DMS79 (cell line): Measurements from ENCODE around the gene TBRG4.
"Not testable (repeated sequence)": the region's sequence is repeated elsewhere in the genome, so short reads cannot be mapped to it uniquely, and the experiment has no call there.

Experiments used
- DNase-seq: peaks from one replicate; lab custom pipeline; 2025; lab: John Stamatoyannopoulos, UW

TBRG4 gene

GRCh38 chr7:45111298-45112223 is at the start of gene TBRG4:
TSS of gene TBRG4 (minus strand) at chr7:45111697. CDS start at chr7:45109237, 2,460 bp downstream.
- peak; percentile 97 for DNase-seq

- DNase-seq: no peak
These were observed 49.6 kb upstream of the TBRG4 start for GRCh38 chr7:45161138-45161537.

GRCh38 chr7:45160417-45160881 is 49.0 kb upstream of the TBRG4 start:
- no peak for DNase-seq

GRCh38 chr7:45159296-45159695 is 47.8 kb upstream of the TBRG4 start:
- DNase-seq: no peak

GRCh38 chr7:45158471-45158870 is 47.0 kb upstream of the TBRG4 start:
- no peak for DNase-seq

GRCh38 chr7:45157653-45158401 is 46.3 kb upstream of the TBRG4 start, which contains the start of gene RAMP3:
TSS of gene RAMP3 (plus strand) at chr7:45157791. CDS start at chr7:45157829, 38 bp downstream.
- no peak for DNase-seq

GRCh38 chr7:45157286-45157652 is 45.8 kb upstream of the TBRG4 start:
- DNase-seq: no peak

- no peak for DNase-seq
These were observed 45.2 kb upstream of the TBRG4 start for GRCh38 chr7:45156516-45157272.

GRCh38 chr7:45155941-45156340 is 44.4 kb upstream of the TBRG4 start:
- DNase-seq: no peak

GRCh38 chr7:45155357-45155900 is 43.9 kb upstream of the TBRG4 start:
- DNase-seq: no peak

GRCh38 chr7:45153861-45154260 is 42.4 kb upstream of the TBRG4 start:
- not testable (repeated sequence) for DNase-seq

GRCh38 chr7:45153233-45153632 is 41.7 kb upstream of the TBRG4 start:
- DNase-seq: no peak

- no peak for DNase-seq
These were observed 40.5 kb upstream of the TBRG4 start for GRCh38 chr7:45151967-45152366.

- DNase-seq: no peak
These were observed 39.7 kb upstream of the TBRG4 start for GRCh38 chr7:45151131-45151684.

- DNase-seq: no peak
These were observed 38.7 kb upstream of the TBRG4 start for GRCh38 chr7:45150199-45150598.

- DNase-seq: no peak
These were observed 38.1 kb upstream of the TBRG4 start for GRCh38 chr7:45149606-45150005.

GRCh38 chr7:45148653-45148973 is 37.1 kb upstream of the TBRG4 start:
- no peak for DNase-seq

GRCh38 chr7:45147858-45148652 is 36.6 kb upstream of the TBRG4 start:
- no peak for DNase-seq

GRCh38 chr7:45146531-45147379 is 35.3 kb upstream of the TBRG4 start:
- DNase-seq: no peak

GRCh38 chr7:45145881-45146280 is 34.4 kb upstream of the TBRG4 start:
- DNase-seq: no peak
